BJ (cell line): ENCODE results near the gene CCDC7. TPM values are rescaled to one million over a fixed set of nuclear protein-coding genes. Genes with fewer than 3 reads are reported as not detected.
A peak's percentile ranks its signal among the peaks of the same experiment; 100 is the strongest.

Experiments used
- CTCF ChIA-PET: fragments of 350-600 bp; formaldehyde crosslinking; extraction: SDS; loops from one replicate; lab custom pipeline; 2021; ENCODE audit warnings: antibody characterized with exemption, inconsistent platforms; lab: Yijun Ruan, JAX
- POLR2A ChIA-PET: fragments of 300-600 bp; sonication (Branson Sonifier 250); formaldehyde crosslinking; extraction: SDS; loops from one replicate; lab custom pipeline; 2021; ENCODE audit warnings: antibody characterized with exemption; lab: Charles Lee
- DNase-seq: peaks from one replicate; pipeline ENCODE4 v3.0.0-alpha.2; 2011; ENCODE audit warnings: low read depth
- H3K27me3 ChIP-seq: 2 replicates; pipeline ENCODE4 v1.6.0; 2011; ENCODE audit warnings: low read length; ENCODE audit not compliant: control insufficient read depth, insufficient read depth
- H3K36me3 ChIP-seq: 2 replicates; pipeline ENCODE4 v1.5.1; 2011; ENCODE audit warnings: low read length; ENCODE audit not compliant: control insufficient read depth, insufficient read depth
- H3K4me3 ChIP-seq: 2 replicates; pipeline ENCODE4 v1.5.1; 2011; ENCODE audit warnings: low read depth, mild to moderate bottlenecking, control low read depth, low read length
- CTCF ChIP-seq: IDR thresholded peaks from 2 replicates; pipeline ENCODE4 v1.5.1; 2011; ENCODE audit warnings: low read depth, mild to moderate bottlenecking, control low read depth, inconsistent platforms, low read length, moderate library complexity; ENCODE audit not compliant: insufficient read depth
- polyA plus RNA-seq: library from polyadenylated mRNA; depleted of rRNA; stranded (reverse); fragments of >200 nt; gene quantifications from 2 replicates; pipeline ENCODE4 v1.2.3, GENCODE V29; 2011

Gene CCDC7
- polyA plus RNA-seq, 1 experiment: 0.52 TPM

- DNase-seq: no peak
- POLR2A ChIA-PET: no interaction called here
- CTCF ChIA-PET: no interaction called here
- H3K4me3 ChIP-seq: no peak overlapping the region
- TF ChIP-seq CTCF: peak; percentile 26; the same call in 1 of the 2 replicates
- H3K27me3 ChIP-seq: no peaks in the 10 kb centered on the region
- no peaks in the 10 kb centered on the region for H3K36me3 ChIP-seq
Measured at GRCh38 chr10:32713560-32713959, 267.6 kb downstream of the CCDC7 start.

- ChIA-PET CTCF (no interaction called here), POLR2A (no interaction called here)
- no peaks in the 10 kb centered on the region for H3K36me3 ChIP-seq
- no peak for TF ChIP-seq CTCF
- DNase-seq: no peak
- H3K4me3 ChIP-seq: no peak overlapping the region
- no peaks in the 10 kb centered on the region for H3K27me3 ChIP-seq
Measured at GRCh38 chr10:32731527-32731926, 285.6 kb downstream of the CCDC7 start.

DNA sequence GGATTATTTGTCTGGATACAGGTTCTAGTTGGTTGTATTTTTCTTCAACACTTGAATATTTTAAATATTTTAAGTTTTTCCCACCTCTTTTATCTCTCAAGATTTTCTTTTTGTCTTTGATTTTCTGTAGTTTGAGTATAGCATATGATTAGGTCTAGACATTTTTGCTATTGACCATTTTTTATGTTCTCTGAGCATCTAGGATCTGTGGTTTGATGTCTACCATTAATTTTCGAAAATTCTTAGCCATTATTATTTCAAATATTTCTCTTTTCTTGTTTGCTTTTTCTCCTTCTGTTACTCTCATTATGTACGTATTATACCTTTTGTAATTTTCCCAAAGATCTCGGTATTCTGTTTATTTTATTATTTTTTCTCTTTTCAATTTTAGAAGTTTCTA is 293.0 kb downstream of the CCDC7 start:
- no peak for TF ChIP-seq CTCF
- CTCF ChIA-PET: interaction anchor here (0.6 kb wide), 1 partner anchor 109 kb away, joined by 4 read pairs; no protein-coding TSS in a partner anchor
- no peaks in the 10 kb centered on the region for H3K27me3 ChIP-seq
- no peaks in the 10 kb centered on the region for H3K36me3 ChIP-seq
- DNase-seq: no peak
- no peak overlapping the region for H3K4me3 ChIP-seq
- POLR2A ChIA-PET: no interaction called here

- H3K27me3 ChIP-seq: no peaks in the 10 kb centered on the region
- no peak overlapping the region for H3K4me3 ChIP-seq
- no peak for TF ChIP-seq CTCF
- POLR2A ChIA-PET: no interaction called here
- peaks cover 2% of the 10 kb centered on the region; the same call in 1 of the 2 replicates for H3K36me3 ChIP-seq
- no peak for DNase-seq
- CTCF ChIA-PET: no interaction called here
Measured at GRCh38 chr10:32744321-32744720, 298.4 kb downstream of the CCDC7 start.

GRCh38 chr10:32746869-32747268 is 300.9 kb downstream of the CCDC7 start:
- TF ChIP-seq CTCF: no peak
- no peak overlapping the region for H3K4me3 ChIP-seq
- no peak for DNase-seq
- ChIA-PET CTCF (no interaction called here), POLR2A (no interaction called here)
- peaks cover 2% of the 10 kb centered on the region; the same call in 1 of the 2 replicates for H3K36me3 ChIP-seq
- H3K27me3 ChIP-seq: no peaks in the 10 kb centered on the region
